ENCODE measurements around the gene RAB3IP.
"Not testable (repeated sequence)": the region's sequence is repeated elsewhere in the genome, so short reads cannot be mapped to it uniquely, and the experiment has no call there.

Gene RAB3IP

DNA sequence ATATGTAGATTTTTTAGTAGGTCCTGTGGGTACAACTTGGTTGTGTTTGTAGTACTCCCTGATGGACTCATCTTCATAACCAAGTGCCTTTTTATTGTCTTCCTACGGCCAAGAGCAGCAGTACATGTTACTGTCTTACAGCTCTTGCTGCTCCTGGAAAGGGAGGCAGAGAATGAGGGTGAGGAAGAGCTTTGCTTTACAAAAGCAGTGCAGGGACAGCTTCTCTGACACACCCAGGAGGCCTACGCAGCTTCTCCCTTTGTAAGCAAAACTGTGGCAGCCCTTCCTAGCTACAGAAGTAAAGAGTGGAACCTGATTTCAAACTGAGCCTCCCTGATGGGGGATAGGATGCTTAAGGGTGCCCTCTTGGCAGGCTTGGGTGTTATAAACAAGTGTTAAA, 104.9 kb downstream of the RAB3IP start:
- TF ChIP-seq, protein P1, sequence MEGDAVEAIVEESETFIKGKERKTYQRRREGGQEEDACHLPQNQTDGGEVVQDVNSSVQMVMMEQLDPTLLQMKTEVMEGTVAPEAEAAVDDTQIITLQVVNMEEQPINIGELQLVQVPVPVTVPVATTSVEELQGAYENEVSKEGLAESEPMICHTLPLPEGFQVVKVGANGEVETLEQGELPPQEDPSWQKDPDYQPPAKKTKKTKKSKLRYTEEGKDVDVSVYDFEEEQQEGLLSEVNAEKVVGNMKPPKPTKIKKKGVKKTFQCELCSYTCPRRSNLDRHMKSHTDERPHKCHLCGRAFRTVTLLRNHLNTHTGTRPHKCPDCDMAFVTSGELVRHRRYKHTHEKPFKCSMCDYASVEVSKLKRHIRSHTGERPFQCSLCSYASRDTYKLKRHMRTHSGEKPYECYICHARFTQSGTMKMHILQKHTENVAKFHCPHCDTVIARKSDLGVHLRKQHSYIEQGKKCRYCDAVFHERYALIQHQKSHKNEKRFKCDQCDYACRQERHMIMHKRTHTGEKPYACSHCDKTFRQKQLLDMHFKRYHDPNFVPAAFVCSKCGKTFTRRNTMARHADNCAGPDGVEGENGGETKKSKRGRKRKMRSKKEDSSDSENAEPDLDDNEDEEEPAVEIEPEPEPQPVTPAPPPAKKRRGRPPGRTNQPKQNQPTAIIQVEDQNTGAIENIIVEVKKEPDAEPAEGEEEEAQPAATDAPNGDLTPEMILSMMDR (IDR thresholded peaks at IDR 0.05; ENCODE audit: insufficient read depth, low read depth, low read length, missing control alignments) = no peak
- DNase-seq (ENCODE audit: low read depth) = no peak
- H3K4me3 ChIP-seq (ENCODE audit: low read length) = no peak overlapping the region

DNA sequence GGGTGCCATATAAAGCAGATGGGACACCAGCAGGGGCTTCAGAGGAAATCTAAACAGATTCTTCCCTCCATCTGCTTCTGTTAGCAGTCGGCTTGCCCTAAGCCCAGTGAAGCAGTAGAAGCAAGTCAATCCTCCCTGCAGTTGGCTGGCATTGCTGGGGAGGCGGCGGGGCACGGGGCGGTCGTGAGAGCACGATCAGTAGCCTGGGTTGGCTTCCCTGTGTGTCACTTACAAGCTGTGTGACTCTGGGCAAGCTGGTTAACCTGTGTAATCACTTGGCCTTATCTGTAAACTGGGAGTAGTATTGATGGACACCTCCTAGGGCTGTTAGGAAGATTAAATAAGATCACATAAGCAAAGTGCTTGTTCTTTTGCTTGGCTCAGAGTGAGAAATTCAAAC, 105.8 kb downstream of the RAB3IP start:
- H3K4me3 ChIP-seq (ENCODE audit: low read length) = no peak overlapping the region
- TF ChIP-seq, protein P1 (IDR thresholded peaks at IDR 0.05; ENCODE audit: insufficient read depth, low read depth, low read length, missing control alignments) = no peak
- no peak for DNase-seq (ENCODE audit: low read depth)

DNA sequence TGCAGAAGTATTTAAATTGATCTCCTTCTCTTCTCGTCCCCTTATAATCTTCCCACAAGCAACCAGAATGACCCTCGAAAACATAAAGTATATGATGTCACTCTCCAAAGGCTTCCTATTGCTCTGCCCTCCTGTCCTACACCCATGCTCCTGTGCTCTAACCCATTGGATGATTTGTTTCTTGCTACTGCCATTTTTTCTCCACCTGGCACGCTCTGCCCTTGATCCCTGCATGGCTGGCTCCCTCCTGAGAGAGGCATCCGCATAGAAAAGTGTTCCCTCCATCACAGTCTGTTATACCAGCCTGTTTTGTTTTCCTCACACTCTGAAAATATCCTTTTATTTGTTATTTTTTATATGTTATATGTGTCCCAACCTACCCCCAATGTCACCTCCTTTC, 106.2 kb downstream of the RAB3IP start:
- H3K4me3 ChIP-seq (ENCODE audit: low read length) = no peak overlapping the region
- DNase-seq (ENCODE audit: low read depth) = no peak
- TF ChIP-seq, protein P1 (IDR thresholded peaks at IDR 0.05; ENCODE audit: insufficient read depth, low read depth, low read length, missing control alignments) = no peak

DNA sequence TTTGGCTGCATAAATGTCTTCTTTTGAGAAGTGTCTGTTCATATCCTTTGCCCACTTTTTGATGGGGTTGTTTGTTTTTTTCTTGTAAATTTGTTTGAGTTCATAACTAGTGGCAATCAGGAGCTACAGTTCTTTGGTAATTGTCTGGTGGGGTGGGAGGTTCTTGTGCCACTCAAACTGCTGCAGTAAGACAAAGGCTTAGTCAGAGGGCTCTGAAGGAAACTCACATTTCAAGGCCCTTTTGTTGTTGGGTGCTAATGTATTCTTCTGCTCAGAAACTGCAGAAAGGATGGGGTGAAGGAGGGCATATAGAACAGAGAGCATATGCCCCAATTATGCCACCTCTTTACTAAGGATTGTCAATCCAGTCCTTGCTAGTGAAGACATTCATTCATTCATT, 108.3 kb downstream of the RAB3IP start:
- H3K4me3 ChIP-seq (ENCODE audit: low read length) = no peak overlapping the region
- TF ChIP-seq, protein P1 (IDR thresholded peaks at IDR 0.05; ENCODE audit: insufficient read depth, low read depth, low read length, missing control alignments) = no peak
- peak; percentile 7 for DNase-seq (ENCODE audit: low read depth)

DNA sequence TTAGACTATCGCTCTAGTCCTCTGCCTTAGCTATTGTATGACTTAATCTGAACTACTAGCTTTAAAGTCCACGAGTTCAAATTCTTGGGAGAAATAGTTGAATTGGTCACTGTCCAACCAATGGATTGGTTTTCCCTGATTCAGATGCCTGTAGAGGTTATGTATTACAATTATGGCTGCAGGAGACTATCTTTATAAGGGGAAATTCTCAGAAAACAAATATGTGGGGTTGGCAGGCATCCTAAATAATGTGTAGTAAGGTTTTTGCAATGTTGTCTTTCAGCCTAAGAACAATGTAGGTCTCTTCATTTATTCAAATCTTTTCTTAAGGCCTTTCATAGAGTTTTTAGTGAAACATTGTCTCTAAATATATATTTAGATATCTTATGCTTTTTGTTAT, 113.3 kb downstream of the RAB3IP start:
- no peak overlapping the region for H3K4me3 ChIP-seq (ENCODE audit: low read length)
- DNase-seq (ENCODE audit: low read depth) = no peak
- TF ChIP-seq, protein P1 (IDR thresholded peaks at IDR 0.05; ENCODE audit: insufficient read depth, low read depth, low read length, missing control alignments) = no peak

DNA sequence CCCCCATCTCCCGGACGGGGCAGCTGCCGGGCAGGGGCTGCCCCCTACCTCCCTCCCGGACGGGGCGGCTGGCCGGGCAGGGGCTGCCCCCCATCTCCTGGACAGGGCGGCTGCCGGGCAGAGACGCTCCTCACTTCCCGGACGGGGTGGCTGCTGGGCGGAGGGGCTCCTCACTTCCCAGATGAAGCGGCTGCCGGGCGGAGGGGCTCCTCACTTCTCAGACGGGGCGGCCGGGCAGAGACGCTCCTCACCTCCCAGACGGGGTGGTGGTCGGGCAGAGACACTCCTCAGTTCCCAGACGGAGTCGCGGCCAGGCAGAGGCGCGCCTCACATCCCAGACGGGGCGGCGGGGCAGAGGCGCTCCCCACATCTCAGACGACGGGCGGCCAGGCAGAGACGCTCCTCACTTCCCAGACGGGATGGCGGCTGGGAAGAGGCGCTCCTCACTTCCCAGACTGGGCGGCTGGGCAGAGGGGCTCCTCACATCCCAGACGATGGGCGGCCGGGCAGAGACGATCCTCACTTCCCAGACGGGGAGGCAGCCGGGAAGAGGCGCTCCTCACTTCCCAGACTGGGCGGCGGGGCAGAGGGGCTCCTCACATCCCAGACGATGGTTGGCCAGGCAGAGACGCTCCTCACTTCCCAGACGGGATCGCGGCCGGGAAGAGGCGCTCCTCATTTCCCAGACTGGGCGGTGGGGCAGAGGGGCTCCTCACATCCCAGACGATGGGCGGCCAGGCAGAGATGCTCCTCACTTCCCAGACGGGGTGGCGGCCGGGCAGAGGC, 114.7 kb downstream of the RAB3IP start:
- not testable (repeated sequence) for H3K4me3 ChIP-seq (ENCODE audit: low read length); DNase-seq (ENCODE audit: low read depth)

DNA sequence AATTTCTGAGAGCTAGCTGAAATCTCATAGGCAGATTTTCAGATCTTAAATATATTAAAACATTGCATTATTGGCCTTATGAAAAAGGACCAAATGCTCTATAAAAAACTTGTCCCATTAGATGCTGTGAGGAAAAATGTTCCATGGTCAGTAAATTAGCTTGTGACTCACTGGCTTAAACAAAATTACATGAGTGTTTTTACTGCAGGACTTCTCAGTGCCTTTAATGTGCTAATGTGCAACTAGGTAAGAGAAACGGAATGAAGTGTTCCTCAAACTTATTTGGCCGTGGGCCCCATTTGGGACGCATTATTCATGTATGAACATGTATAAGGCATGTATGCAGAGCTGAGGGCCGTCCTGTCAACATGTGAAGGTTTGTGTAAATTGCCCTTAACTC, 128.0 kb downstream of the RAB3IP start:
- no peak overlapping the region for H3K4me3 ChIP-seq (ENCODE audit: low read length)
- no peak for DNase-seq (ENCODE audit: low read depth)
- TF ChIP-seq, protein P1 (IDR thresholded peaks at IDR 0.05; ENCODE audit: insufficient read depth, low read depth, low read length, missing control alignments) = no peak
